Hematopoietic multipotent progenitor cell treated with erythropoietin and hydrocortisone succinate and interleukin-3 and kit ligand, for 17 days (in vitro differentiated cells): ENCODE data around the gene TSPAN2.
A peak's percentile ranks its signal among the peaks of the same experiment; 100 is the strongest.

ENCODE experiments used
- DNase-seq: peaks from one replicate; pipeline ENCODE4 v3.0.0-alpha.2; 2015; ENCODE audit warnings: low spot score

The TSPAN2 gene

DNA sequence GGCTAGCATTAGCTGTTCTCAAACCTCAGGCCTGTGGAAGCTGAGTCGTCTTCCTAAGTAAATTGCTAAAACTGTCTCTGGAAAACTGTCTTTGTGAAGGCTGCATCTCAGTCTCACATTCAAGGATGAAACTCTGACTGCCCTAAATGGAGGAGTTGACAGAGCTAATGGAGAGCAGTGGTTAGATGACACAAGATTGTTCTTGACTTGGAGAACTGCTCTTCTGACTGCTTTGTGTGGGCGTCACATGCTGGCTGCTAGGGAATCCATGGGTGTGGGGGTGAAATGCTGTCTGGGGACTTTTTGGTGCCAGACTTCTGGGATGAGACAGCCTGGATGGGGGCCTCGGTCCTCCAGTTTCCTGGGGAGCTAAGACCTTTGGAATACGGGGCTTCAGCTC is 24.5 kb upstream of the TSPAN2 start:
- no peak for DNase-seq

- peak; percentile 31 for DNase-seq
Observed at GRCh38 chr1:115112496-115113375, 23.4 kb upstream of the TSPAN2 start.

DNA sequence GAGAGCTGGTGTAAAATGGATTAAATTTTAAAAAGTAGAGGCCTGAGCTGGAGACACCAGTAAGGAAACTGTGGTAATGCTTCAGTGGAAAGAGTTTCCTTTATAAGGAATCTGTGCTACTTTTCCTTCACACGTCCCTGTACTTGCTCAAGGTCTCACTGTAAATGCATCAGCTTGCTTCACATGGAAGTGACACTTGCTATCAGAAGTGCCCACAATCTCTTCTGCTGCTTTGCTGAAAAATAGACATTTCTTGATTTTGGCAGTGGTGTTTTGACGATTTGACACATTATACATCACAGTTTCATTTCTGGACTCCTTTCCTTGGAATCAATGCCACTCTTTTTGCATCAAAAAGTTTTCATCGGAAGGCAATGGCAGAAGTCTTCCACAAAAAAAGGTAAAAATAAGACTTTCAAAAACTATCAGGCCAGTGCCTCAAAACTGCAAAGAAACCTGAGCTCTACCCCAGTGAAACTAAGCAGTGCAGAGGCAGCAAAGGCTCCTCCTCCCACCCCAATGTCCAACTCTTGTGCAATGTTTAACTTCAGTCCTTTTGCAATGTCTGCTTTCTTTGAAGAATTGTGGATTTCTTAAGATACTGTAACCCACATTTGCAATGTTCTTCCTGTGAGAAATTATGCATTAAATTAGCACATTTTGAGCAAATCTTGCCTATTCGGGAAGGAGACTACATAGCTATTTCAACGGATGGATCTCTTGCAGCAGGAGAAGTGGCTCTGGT is 18.4 kb upstream of the TSPAN2 start:
- no peak for DNase-seq

- no peak for DNase-seq
Observed at GRCh38 chr1:115105831-115106230, 16.5 kb upstream of the TSPAN2 start.

DNA sequence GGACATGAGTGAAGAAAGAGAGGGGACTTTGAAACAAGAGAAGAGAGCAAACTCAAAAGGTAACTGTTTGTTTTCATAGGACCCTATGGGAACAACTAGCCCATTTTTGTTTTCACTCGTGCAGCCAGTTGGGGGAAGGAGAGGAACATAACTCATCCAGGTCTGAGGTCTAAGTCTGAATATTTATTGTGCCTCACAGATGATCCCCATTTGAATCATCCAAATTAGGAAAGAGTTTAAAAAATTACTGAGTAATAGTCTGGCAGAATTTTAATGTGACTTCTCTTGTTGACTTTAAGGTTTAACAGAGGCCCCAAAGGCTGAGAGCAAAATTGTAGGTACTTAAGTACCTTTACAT is 10.4 kb upstream of the TSPAN2 start:
- no peak for DNase-seq

GRCh38 chr1:115098979-115099692 is 9.8 kb upstream of the TSPAN2 start:
- DNase-seq = no peak

DNA sequence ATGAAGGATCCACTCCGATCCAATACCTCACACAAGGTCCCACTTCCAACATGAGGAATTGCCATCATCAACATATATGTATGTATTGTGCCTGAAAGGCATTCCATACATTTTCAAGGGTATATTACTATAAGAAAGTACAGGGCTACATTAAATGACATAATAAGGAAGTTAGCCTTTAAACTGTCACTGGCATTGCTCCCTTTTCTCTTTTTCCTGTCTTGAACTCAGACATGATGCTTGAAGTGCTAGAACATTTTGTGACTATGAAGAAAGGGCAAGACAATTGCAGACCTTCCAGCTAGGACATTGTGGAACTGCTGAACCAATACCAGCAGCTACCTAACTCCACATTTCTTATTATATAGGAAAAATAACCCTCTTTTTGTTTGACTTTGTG is 2.9 kb upstream of the TSPAN2 start:
- DNase-seq = no peak

DNA sequence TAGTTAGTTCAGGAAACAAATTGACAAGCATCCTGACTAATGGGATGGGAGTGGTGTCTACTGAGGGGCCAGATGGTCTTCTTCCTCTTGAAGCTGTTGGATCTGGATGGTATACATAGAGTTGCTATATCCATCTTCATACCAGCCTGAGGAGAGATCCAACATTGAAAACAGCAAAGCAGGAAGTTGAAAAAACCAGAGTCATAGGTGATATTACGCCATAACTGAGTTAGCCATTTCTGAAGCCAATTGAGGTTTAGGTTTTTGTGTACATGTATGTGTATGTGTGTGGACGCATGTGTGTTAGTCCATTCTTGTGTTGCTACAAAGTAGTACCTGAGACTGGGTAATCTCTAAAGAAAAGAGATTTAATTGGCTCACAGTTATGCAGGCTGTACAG is 2.3 kb upstream of the TSPAN2 start:
- DNase-seq = no peak

DNA sequence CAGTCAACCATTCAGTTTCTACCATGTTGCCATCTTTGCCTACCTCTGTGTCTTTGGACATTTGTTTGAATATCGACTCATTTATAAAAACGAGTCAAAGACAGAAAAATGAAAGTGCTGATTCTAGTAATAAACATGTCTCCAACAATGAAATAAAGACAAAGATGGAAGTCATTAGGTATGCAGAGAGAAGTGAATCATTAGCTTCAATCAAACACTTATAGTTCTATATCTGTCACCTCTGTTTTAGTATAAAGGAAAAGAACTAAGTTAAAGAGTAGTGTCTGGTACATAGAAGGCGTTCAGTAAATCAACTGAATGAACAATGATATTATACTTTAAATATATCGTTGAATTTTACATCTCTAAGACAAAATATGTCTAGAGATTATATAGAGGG is 1.7 kb upstream of the TSPAN2 start:
- no peak for DNase-seq

DNA sequence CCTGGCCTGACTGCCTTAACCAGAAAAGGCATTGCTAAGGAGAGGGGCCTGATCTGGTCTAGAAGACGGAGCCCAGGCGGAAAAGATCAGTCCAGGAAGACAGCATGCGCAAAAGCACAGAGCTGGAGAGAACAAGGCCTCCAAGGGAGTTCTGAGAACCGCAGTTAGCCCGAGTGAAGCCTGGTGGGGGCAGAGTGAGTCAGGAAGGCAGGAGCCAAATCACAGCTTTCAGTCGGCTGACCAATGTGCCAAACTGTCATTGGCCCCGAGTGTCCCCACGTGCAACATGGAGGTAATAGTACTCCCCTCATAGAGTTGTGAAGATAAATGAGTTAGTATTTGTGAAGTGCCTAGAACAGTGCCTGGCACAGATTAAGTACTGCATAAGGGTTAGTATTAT is 1.2 kb upstream of the TSPAN2 start:
- DNase-seq = no peak

DNA sequence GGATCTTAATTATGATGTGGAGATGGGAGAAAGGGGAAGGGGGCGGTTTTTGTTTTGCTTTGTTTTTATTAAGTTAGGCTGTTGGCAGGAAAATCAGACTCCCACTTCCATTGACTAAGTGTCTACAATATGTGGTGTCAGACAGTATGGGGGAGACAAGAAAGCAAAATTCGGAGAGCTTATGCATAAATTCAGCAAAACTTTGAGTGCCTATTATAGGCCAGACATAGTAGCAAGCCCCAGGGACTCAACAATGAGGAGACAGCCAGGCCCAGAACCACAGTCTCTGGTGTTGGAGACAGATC is 835 bp upstream of the TSPAN2 start:
- no peak for DNase-seq

GRCh38 chr1:115088871-115089419 is 358 bp downstream of the TSPAN2 start:
- no peak for DNase-seq

DNA sequence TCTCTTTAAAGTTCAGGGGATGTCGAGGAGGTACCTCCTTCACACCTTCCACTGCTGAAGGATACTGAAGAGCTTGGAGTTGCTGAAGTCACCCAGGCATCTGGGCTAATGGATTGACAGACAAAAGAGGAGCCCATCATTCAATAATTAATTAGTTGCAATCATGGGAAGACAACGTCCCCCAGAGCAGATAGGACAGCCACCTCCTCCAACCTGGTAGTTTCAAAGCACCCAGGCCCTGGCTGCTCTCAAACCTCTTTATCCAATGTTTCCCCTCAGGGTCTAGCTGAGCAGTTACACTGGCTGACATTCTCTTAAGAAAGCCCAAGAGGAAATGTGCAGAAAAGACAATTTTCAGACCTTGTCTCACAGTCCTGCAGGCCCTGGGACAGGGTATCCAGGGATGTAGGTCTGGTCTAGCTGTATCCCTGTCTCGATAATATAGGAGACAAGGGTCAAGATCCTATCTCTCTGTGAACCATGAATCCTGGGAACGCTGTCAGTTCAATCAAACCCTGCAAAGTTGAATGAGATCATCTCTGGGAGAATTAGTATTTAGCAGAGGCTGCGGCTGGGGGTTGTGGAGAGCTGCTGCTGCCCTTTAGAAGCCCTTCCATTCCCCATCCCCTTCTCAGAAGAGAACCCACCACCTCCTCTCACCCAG is 1.1 kb downstream of the TSPAN2 start:
- DNase-seq = no peak

DNA sequence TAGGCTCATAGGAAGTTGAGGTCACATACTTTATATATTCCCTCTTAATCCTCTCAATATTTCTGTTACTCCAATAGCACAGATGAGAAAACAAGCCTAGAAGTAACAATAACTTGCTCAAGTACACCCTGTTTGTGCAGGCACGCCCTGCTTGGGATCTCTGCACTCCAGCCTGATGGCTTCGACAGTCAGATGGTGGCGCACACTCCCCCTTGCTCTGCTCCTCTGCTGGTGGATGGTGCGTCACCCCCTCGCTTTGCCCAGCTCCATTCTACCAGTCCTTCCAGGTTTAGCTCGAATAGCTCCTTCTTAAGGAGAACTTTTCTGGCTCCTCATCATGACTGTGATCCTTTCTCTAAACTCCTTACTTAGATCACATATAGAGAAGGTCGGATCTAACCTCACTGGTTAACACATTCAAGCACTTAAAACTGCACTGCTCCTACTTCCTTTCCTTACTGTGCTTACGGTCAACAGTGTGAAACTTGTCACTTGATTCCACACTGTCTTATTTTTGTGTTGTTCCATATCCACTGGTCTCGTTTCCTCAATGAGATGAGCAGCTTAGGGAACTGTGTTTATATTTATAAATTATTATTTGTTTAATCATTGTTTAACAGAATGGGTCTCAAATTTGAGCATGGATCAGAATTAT is 3.0 kb downstream of the TSPAN2 start:
- no peak for DNase-seq

DNA sequence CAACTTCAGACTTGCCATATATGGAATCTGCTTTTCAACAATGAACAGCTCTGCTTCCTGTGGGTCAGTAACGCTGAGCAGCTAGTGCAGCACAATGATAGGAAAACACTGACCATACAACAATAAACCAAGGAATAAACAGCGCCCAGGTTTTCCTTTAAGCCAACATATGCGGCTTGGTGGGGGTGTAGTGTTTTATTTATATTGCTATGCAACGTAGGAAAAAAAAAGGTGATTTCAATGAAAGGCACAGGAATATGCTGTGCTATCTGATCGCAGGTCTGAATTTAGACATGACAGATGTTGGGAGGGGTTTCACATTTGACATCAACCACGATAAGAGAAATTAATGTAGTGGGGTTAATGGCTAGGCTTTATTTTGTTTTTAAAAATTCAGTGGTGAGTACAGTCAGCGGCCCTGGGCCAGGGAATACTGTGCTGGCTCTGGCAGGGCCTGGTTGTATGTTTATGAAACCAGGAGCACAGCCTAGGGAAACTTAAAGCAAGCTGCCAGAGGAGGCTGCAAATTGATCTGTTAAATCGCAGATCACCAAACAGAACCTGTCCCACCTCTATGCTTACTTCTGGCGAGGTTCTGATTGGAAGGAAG is 4.3 kb downstream of the TSPAN2 start:
- no peak for DNase-seq

DNA sequence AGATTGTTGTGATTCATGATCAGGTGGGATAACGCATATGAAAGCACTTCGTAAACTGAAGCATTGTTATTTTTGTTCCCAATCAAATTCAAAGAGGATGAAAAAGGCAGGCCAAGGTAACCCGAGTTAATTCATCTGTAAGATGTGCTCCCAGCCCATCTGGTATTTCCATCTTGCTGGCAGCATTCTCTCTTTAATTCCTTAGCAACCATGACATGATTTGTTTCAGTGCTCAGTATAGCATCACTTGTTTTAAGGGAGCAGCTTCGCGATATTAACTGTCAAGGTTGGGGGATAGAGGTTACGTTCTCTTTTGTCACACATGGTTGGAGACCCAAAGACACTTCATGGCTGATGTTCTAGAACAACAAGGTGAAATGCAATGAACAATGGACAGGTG is 6.4 kb downstream of the TSPAN2 start:
- no peak for DNase-seq

- DNase-seq = no peak
Observed at GRCh38 chr1:115078708-115079107, 10.6 kb downstream of the TSPAN2 start.

GRCh38 chr1:115077984-115078330 is 11.3 kb downstream of the TSPAN2 start:
- no peak for DNase-seq

GRCh38 chr1:115077286-115077983 is 11.9 kb downstream of the TSPAN2 start:
- no peak for DNase-seq

DNA sequence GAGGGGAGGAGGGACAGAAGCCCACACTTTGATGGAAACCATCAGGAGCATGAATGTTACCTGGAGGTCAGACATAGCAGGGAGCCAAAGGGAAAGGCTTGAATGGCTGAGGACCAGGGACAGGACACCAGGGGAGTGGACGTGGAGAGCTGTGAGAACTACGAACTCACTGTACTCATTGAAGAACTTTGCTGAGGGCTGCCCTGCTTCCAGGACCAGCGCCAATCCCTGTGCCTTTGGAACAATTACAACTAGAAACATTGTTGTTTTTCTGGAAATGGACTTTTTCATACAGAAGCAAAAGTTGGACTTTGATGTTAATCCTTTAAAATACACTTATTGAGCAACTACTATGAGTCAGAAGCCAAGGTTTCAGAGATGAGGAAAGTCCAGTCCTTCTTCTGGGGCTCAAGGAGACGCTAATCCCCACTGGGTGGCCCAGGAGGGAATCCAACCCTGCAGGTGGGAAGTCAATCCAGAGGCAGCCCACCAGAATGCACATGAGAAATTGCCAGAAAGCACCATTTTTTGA is 12.9 kb downstream of the TSPAN2 start:
- DNase-seq = no peak
